Urinary bladder (tissue), 4 donors: ENCODE measurements around the gene AKTIP. TPM values are rescaled to one million over a fixed set of nuclear protein-coding genes. Genes with fewer than 3 reads are reported as not detected.
"Not testable (repeated sequence)": the region's sequence is repeated elsewhere in the genome, so short reads cannot be mapped to it uniquely, and the experiment has no call there.

Experiments used
- DNase-seq: peaks from one replicate; pipeline ENCODE4 v3.0.0-alpha.2; 2015; ENCODE audit errors: extremely low spot score
- H3K27ac ChIP-seq: one replicate; pipeline ENCODE4 v1.5.1; 2013; ENCODE audit warnings: low read depth, mild to moderate bottlenecking, moderate library complexity
- H3K36me3 ChIP-seq: one replicate; pipeline ENCODE4 v1.6.1; 2013; ENCODE audit warnings: mild to moderate bottlenecking, moderate library complexity; ENCODE audit not compliant: insufficient read depth
- H3K4me1 ChIP-seq: one replicate; pipeline ENCODE4 v1.6.1; 2013; ENCODE audit warnings: mild to moderate bottlenecking, moderate library complexity; ENCODE audit not compliant: insufficient read depth
- H3K4me3 ChIP-seq: one replicate; pipeline ENCODE4 v1.5.1; 2013; ENCODE audit warnings: low read depth, low read length
- WGBS: extraction: QIAGEN DNeasy Blood & Tissue Kit; methylation state at CpG from one replicate; pipeline ENCODE4 v1.1.7; 2013; 5-methylcytosine and 5-hydroxymethylcytosine counted together
- polyA plus RNA-seq: library from polyadenylated mRNA; stranded (reverse); fragments of 200-250 nt; gene quantifications from one replicate; pipeline ENCODE4 v1.2.3, GENCODE V29; 2013
- total RNA-seq: library from RNA; depleted of rRNA; stranded (reverse); fragments of >200 nt; gene quantifications from one replicate; pipeline ENCODE4 v1.2.3, GENCODE V29; 2014
- donor health status: healthy with polysubstance abuse.
- donor health status: healthy.

The AKTIP gene
- total and polyA plus RNA-seq, 2 donors: 35.9 to 45.1 TPM

DNA sequence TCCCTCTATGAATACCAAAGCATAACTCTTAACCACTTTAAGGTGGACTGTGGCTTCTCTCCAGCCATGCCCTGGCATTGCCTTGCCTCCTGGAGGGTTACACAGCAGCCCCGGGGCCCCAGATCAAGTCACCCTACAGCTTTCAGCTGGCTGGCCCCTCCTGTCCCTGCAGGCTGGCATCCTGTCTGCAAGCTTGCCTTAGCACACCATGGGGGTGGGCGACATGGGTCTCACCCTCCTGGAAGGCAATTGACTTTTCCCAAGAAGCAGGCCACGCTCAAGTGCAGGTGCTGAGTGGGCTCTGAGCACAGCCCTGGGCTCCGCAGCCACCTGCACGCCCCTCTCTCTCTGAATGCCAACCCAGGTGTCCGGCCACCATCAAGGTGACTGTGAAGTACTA lies 25.8 kb upstream of the AKTIP start:
- 91% methylated on average over 6 of the region's 6 CpGs for WGBS
- no peaks in the 10 kb centered on the region for H3K4me1 ChIP-seq
- H3K27ac ChIP-seq: no peak overlapping the region
- no peak for DNase-seq
- no peaks in the 10 kb centered on the region for H3K36me3 ChIP-seq
- H3K4me3 ChIP-seq: no peak overlapping the region

DNA sequence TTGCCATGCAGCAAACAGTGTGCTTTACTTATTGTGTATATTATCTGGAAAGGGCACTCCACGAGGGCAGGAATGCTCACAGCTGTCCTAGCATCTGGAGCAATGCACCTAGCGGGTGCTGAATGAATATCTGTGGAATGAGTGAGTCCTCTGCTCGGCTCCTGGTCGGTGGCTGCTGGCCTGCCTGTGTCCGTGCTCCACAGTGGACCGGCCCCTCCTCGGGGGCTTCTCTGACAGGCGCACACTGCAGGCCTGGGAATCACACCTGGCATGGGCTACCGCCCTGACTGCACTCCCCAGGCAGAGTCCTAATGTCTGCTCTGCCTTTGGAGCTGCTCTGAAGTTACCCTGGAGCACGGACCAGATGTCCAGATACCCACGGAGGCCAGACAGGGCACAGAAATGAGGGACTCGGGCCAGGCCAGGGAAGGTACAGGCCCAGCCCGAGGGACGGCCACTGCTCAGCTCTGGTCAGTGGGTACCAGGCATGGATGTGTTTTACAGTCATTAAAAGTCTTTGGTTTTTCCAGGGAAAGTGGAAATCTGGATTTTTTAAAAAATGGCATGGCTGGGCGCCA lies 21.1 kb upstream of the AKTIP start:
- no peak for DNase-seq
- no peak overlapping the region for H3K27ac ChIP-seq
- H3K4me3 ChIP-seq: no peak overlapping the region
- no peaks in the 10 kb centered on the region for H3K36me3 ChIP-seq
- no peaks in the 10 kb centered on the region for H3K4me1 ChIP-seq
- 85% methylated on average over 15 of the region's 15 CpGs for WGBS

DNA sequence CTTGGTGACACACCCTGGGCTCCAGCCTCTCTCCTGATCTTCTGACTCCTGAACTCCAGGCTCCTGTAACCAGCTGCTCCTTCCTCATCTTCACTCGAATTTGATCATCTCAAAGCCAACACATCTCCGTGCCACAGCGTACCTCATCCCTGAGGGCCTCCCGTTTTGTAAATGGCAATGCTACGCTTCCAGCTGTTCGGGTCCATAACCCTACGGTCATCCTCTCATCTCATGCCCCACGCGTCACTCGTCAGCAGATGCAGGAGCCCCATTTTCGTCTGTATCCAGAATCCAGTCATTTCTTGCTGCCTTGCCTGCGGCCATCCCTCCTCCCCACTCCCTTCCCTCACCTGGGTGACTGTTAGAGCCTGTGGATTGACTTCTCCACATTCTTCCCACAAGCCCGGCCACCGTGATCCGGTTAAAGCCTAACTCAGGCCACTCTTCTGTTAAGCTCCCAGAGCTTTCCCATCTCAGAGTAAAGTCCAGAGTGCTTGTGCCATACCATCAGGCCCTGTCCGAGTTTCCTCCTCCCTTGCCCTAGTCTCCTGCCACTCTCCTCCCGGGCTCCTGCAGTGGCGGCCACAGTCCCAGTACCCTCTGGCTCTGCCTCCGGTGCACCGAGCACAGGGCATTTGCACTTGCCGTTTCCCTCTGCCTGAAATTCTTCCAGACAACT lies 20.3 kb upstream of the AKTIP start:
- H3K27ac ChIP-seq: no peak overlapping the region
- 90% methylated on average over 21 of the region's 21 CpGs for WGBS
- no peak overlapping the region for H3K4me3 ChIP-seq
- H3K4me1 ChIP-seq: no peaks in the 10 kb centered on the region
- H3K36me3 ChIP-seq: no peaks in the 10 kb centered on the region
- DNase-seq: no peak

DNA sequence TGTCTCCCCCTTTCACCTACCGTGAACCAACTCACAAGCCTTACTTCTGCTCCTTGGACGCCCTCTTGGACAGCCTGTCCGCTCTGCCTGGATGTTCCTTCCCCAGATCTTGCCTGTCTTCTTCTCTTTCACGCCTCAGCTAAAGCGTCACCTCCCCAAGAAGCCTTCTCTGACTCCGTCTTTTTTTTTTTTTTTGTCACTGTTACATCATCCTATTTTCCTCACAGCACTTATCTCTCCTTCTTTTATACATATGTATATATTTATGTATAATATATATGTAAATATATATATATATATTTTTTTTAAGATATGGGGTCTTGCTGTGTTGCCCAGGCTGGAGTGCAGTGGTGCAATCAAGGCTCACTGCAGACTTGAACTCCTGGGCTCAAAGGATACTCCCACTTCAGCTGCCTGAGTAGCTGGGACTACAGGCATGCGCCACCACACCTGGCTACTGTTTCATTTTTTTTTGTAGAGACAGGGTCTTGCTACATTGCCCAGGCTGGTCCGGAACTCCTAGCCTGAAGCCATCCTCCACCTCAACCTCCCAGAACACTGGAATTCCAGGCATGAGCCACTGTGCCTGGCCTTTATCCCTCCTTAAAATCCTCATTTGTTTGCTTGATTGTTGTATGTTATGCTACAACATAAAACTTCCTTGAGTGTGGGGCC lies 16.5 kb upstream of the AKTIP start:
- DNase-seq: no peak
- Histone ChIP-seq H3K36me3 (no peaks in the 10 kb centered on the region), H3K4me1 (peaks cover 2% of the 10 kb centered on the region), H3K27ac (no peak overlapping the region), H3K4me3 (no peak overlapping the region)
- WGBS: 84% methylated on average over 8 of the region's 8 CpGs

DNA sequence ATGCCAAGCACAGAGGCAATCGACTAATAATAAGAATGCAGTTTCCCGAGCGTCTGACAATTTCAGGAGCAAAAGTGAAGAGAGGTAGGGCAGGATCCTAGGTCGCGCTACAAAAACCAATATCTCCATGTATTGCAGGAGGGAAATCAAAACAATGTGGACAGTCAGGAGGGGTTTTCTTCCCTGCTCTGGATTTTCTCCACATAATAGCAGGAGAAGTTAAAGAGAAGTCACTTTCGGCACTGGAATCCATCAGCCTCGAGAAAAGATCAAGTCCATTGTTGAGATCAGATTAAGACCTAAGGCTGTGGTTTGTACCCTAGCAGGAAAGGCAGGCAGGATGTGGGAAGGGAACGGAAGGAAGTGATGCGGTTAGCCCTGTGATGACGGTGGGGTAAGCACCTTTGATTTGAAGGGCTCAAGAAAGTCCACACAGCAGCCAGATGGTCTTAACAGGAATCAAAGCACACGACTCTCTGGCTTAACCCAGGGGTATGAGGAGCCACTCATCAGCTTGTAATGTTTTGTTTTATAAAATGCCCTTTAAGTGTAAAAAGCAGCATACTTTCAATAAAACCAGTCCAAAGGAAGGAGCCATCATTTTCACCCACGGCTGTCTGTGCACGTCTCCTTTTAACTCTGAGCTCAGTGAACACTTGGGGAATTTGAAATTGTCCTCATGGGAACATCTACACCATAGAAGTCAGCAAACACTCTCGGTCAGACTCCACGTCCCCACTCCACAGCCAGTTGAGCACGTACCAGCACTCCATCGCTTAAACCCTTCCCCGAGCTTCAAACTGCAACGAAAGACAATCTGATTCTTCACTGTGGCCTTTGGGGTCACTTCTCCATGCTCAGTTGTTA lies 15.8 kb upstream of the AKTIP start:
- H3K4me3 ChIP-seq: no peak overlapping the region
- H3K36me3 ChIP-seq: no peaks in the 10 kb centered on the region
- DNase-seq: no peak
- H3K4me1 ChIP-seq: peaks cover 2% of the 10 kb centered on the region
- H3K27ac ChIP-seq: peak overlapping the region; percentile 28
- 46% methylated on average over 19 of the region's 19 CpGs for WGBS

DNA sequence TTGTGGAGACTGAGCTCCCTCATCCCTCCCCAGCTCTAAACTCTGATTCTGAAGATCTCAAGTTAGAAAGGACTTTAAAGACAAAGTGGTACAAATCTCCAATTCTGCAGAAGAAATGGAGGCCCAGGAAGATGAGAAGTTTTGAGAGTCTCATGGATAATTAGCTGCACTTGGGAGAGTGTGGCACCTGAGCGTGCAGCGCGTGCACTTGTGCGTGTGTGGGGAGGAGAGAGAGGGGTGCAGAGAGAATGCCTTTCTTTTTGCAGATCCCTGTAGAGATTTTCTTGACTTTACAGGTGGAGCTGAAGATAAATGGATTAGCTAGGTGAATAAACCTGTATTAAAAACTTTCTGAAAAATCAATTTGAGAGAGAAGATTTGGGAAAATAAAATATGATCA lies 14.8 kb upstream of the AKTIP start:
- Histone ChIP-seq H3K36me3 (no peaks in the 10 kb centered on the region), H3K4me3 (no peak overlapping the region), H3K27ac (no peak overlapping the region), H3K4me1 (peaks cover 2% of the 10 kb centered on the region)
- WGBS: 94% methylated on average over 4 of the region's 4 CpGs
- no peak for DNase-seq

DNA sequence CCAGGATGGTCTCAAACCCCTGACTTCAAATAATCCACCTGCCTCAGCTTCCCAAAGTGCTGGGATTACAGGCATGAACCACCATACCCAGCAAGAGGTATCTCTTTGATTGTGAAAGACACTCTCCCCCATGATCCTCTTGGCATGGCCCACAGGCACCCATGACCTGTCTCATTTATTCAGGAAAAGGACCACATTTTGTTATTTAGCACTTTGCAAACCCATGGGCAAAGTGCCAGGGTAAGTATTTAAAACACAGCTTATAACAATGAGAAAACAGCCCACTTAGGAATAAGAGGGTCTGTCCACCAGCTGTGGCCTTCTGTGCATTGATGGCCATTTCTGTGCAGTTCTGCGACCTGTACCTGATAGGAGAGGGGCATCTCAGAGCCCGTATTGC lies 12.8 kb upstream of the AKTIP start:
- H3K4me3 ChIP-seq: no peak overlapping the region
- DNase-seq: no peak
- no peaks in the 10 kb centered on the region for H3K36me3 ChIP-seq
- WGBS: 76% methylated on average over 2 of the region's 2 CpGs
- peaks cover 2% of the 10 kb centered on the region for H3K4me1 ChIP-seq
- no peak overlapping the region for H3K27ac ChIP-seq

DNA sequence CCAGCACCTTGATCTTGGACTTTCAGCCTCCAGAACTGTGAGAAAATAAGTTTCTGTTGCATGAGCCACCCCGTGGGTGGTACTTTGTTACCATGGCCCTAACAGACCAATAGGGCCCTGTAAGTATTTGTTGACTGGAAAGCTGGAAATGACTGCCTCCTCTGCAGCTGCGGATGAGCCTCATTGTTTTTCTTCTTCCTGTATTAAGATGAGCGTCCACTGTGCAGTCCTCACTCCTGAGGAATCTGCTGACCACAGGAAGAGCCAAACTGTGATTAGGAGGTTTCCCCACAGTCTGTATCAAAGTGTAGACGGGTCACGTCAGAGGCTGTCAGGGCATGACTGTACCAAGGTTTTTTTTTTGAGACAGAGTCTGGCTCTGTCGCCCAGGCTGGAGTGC lies 12.2 kb upstream of the AKTIP start:
- H3K27ac ChIP-seq: no peak overlapping the region
- H3K4me1 ChIP-seq: peaks cover 2% of the 10 kb centered on the region
- 79% methylated on average over 6 of the region's 6 CpGs for WGBS
- H3K4me3 ChIP-seq: no peak overlapping the region
- H3K36me3 ChIP-seq: no peaks in the 10 kb centered on the region
- DNase-seq: no peak

DNA sequence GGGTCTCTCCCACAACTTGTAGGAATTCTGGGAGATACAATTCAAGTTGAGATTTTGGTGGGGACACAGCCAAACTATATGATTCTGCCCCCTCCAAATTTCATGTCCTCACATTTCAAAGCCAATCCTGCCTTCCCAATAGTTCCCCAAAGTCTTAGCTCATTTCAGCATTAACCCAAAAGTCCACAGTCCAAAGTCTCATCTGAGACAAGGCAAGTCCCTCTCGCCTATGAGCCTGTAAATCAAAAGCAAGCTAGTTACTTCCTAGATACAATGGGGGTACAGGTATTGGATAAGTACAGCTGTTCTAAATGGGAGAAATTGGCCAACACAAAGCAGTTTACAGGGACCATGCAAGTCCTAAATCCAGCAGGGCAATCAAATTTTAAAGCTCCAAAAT lies 9.8 kb upstream of the AKTIP start:
- not testable (repeated sequence) for H3K27ac ChIP-seq, DNase-seq, H3K4me1 ChIP-seq, H3K4me3 ChIP-seq, H3K36me3 ChIP-seq
- WGBS: 83% methylated on average over 1 of the region's 1 CpG

DNA sequence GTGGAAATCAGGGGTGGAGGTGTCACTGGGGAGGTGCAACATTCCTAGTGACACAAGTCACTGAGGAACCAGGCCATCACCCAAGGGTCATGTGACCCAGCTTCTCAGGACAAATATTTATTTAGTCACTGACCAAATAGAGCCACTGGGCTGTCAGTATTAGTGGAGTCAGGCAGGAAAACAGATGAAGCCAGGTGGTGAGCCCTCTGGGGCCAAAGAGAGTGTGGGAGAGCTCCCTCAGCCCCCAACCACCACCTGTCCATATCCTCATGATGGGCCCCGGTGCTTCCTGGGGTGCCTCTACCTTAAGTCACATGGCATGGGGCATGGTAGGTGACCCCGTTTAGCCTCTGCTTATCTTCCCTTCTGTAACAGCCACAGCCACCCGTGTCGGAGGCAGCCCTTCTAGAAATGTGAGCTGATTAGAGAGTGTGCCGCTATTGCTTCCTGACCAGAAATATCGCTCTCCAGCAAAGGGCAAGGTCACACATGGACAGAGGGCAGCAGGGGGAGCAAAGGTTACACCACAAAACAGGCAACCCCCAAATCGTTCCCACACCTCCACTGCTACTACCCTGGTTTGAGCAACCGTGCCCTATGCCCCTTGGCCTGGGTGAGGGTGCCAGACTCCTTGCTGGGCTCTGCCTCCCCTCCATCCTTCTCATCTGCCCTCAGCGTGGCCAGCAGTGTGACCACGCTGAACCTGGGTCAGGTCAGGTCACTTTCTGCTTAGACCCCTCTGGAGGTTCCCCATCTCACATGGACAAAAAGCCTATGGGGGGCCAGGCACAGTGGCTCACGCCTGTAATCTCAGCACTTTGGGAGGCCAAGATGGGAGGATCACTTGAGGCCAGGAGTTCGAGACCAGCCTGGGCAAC lies 8.6 kb upstream of the AKTIP start:
- 68% methylated on average over 12 of the region's 12 CpGs for WGBS
- DNase-seq: no peak
- Histone ChIP-seq H3K36me3 (no peaks in the 10 kb centered on the region), H3K4me1 (peaks cover 2% of the 10 kb centered on the region), H3K27ac (no peak overlapping the region), H3K4me3 (no peak overlapping the region)

DNA sequence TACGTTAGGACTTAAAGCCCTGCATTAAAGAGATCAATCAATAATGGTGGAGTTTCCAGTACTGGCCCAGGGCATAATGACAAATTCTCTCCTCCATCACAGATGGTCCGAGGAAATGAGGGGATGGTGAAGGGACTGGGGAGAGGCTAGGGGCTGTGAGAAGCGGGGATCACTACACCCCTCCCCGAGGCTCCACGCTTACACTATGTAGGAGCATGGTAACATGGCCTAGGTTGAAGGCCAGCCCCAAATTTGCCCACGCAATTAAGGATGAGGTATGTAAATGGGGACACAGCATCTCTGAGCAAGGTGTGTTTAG lies 8.0 kb upstream of the AKTIP start:
- 83% methylated on average over 6 of the region's 6 CpGs for WGBS
- no peaks in the 10 kb centered on the region for H3K36me3 ChIP-seq
- no peaks in the 10 kb centered on the region for H3K4me1 ChIP-seq
- no peak for DNase-seq
- no peak overlapping the region for H3K4me3 ChIP-seq
- no peak overlapping the region for H3K27ac ChIP-seq

DNA sequence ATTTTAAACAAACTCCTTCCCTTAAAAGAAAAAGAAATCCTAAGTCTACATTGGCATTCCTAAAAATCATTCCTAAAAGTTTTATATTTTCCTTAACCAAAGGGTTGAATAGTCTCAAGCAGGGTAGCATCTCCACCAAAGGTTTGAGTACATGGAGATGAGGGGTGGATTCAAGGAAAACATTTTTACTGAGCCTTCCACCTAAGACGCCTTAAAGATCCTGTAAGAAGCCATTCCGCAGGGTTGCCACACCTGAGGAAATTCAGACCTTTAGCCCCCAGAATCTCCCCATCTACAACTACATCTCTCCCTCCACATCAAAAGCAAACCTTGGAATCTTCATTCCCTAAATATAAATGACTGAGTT lies 7.7 kb upstream of the AKTIP start:
- no peak for DNase-seq
- H3K36me3 ChIP-seq: no peaks in the 10 kb centered on the region
- no peak overlapping the region for H3K27ac ChIP-seq
- H3K4me3 ChIP-seq: no peak overlapping the region
- no peaks in the 10 kb centered on the region for H3K4me1 ChIP-seq
- 42% methylated on average over 2 of the region's 2 CpGs for WGBS
